Vagina (tissue), 2 donors: ENCODE results near the gene SYTL3. TPM values are rescaled to one million over a fixed set of nuclear protein-coding genes. Genes with fewer than 3 reads are reported as not detected.

Source experiments
- DNase-seq, 2 donors: peaks; one replicate each; pipeline ENCODE4 v3.0.0-alpha.2; 2017; ENCODE audit errors: extremely low spot score in 2 of 2
- H3K27ac ChIP-seq: fragments of 200-600 bp; sonication (generic); one replicate; pipeline ENCODE4 v1.5.1; 2019
- H3K27me3 ChIP-seq: fragments of 200-600 bp; sonication (generic); one replicate; pipeline ENCODE4 v1.5.1; 2019
- H3K36me3 ChIP-seq, 2 donors: fragments of 200-600 bp; sonication (generic); one replicate each; pipeline ENCODE4 v1.5.1; 2017 to 2019
- H3K4me1 ChIP-seq: fragments of 200-600 bp; sonication (generic); one replicate; pipeline ENCODE4 v1.5.1; 2019
- H3K4me3 ChIP-seq, 2 donors: fragments of 200-600 bp; sonication (generic); 1 replicate in 1 of 2; 2 replicates in 1 of 2; pipeline ENCODE4 v1.5.1; 2016 to 2019
- H3K9me3 ChIP-seq: fragments of 200-600 bp; sonication (generic); one replicate; pipeline ENCODE4 v1.5.1; 2019
- POLR2A ChIP-seq, 2 donors: fragments of 450-650 bp; IDR thresholded peaks; one replicate each; pipeline ENCODE4 v1.6.1; 2017; ENCODE audit warnings: antibody characterized with exemption in 2 of 2, mild to moderate bottlenecking in 2 of 2, moderate library complexity in 2 of 2
- POLR2AphosphoS5 ChIP-seq, 2 donors: sonication (generic); formaldehyde crosslinking; IDR thresholded peaks; one replicate each; pipeline ENCODE4 v1.9.0; 2017; ENCODE audit warnings: antibody characterized with exemption in 2 of 2, mild to moderate bottlenecking in 2 of 2, low read depth in 1 of 2; ENCODE audit not compliant: insufficient read depth in 1 of 2
- intact Hi-C: fragments of 100-400 bp; cut with DNase I; formaldehyde crosslinking; loops from one replicate; pipeline ENCODE4 v1.15.1; 2023
- total RNA-seq: library from RNA; depleted of rRNA; stranded (reverse); fragments of >200 nt; gene quantifications from one replicate; pipeline ENCODE4 v1.2.3, GENCODE V29; 2016
- TF ChIP-seq, protein P1 (sequence below), 3 experiments: fragments of 450-650 bp in 2 of 3; fragments of 200-600 bp in 1 of 3; sonication (generic) in 1 of 3; IDR thresholded peaks; one replicate each; pipeline ENCODE4 v1.5.1; 2017 to 2019; ENCODE audit warnings: antibody characterized with exemption in 3 of 3, mild to moderate bottlenecking in 2 of 3, moderate library complexity in 2 of 3

Gene SYTL3
- total RNA-seq, 1 donor from 2014 or later = 10.8 TPM

DNA sequence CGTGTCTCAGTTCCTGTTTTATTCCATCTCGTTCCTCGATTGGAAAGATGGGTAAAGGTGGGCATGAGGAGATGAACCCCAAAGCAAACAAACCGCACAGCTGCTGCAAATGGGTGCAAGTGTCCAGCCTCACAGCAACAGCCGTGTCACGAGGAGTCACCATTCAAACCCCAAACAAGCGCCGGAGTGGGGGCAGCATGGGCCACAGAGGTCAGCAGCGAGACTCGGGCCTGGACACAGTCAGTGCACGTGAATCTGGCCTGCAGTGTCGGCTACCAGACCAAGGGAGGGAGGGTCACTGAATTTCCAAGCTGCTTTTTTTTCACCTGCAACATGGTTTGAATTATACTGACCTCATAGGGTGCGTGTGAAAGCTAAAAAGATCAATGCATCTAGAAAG is 105.8 kb downstream of the SYTL3 start:
- no peak overlapping the region for H3K4me3 ChIP-seq
- H3K4me1 ChIP-seq = no peaks in the 10 kb centered on the region
- intact Hi-C loops = no loop called here
- no peaks in the 10 kb centered on the region for H3K9me3 ChIP-seq
- no peaks in the 10 kb centered on the region for H3K27me3 ChIP-seq
- H3K36me3 ChIP-seq = peaks cover 0 to 6% of the 10 kb centered on the region in 2 donors
- TF ChIP-seq POLR2AphosphoS5 (IDR thresholded peaks at IDR 0.05; ENCODE audit: insufficient read depth in 1 of 2, low read depth in 1 of 2) = no peak
- TF ChIP-seq, protein P1, sequence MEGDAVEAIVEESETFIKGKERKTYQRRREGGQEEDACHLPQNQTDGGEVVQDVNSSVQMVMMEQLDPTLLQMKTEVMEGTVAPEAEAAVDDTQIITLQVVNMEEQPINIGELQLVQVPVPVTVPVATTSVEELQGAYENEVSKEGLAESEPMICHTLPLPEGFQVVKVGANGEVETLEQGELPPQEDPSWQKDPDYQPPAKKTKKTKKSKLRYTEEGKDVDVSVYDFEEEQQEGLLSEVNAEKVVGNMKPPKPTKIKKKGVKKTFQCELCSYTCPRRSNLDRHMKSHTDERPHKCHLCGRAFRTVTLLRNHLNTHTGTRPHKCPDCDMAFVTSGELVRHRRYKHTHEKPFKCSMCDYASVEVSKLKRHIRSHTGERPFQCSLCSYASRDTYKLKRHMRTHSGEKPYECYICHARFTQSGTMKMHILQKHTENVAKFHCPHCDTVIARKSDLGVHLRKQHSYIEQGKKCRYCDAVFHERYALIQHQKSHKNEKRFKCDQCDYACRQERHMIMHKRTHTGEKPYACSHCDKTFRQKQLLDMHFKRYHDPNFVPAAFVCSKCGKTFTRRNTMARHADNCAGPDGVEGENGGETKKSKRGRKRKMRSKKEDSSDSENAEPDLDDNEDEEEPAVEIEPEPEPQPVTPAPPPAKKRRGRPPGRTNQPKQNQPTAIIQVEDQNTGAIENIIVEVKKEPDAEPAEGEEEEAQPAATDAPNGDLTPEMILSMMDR (IDR thresholded peaks at IDR 0.05) = no peak
- no peak for TF ChIP-seq POLR2A (IDR thresholded peaks at IDR 0.05)
- DNase-seq = no peak
- no peak overlapping the region for H3K27ac ChIP-seq

DNA sequence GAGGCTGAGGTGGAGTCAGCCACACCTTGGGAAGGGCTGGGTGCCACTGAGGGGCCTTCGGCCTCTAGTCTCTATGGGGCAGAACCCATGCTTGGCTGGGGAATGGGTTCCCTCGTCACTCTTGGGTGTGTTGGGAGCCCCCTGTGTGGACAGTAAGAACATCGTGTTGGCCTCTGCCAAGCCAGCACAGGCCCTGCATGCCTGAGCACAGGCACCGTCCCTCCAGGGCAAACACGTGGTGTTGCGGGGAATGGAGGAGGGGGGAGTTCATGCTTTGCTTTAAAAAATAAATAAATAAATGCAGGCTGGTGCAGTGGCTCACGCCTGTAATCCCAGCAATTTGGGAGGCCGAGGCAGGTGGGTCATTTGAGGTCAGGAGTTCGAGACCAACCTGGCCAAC is 106.3 kb downstream of the SYTL3 start:
- no peak for TF ChIP-seq POLR2A (IDR thresholded peaks at IDR 0.05)
- TF ChIP-seq, protein P1 (IDR thresholded peaks at IDR 0.05) = no peak
- TF ChIP-seq POLR2AphosphoS5 (IDR thresholded peaks at IDR 0.05; ENCODE audit: insufficient read depth in 1 of 2, low read depth in 1 of 2) = no peak
- Histone ChIP-seq H3K9me3 (no peaks in the 10 kb centered on the region), H3K4me3 (no peak overlapping the region), H3K36me3 (peaks cover 0 to 6% of the 10 kb centered on the region in 2 donors), H3K27me3 (no peaks in the 10 kb centered on the region), H3K27ac (no peak overlapping the region), H3K4me1 (no peaks in the 10 kb centered on the region)
- intact Hi-C loops = no loop called here
- no peak for DNase-seq

DNA sequence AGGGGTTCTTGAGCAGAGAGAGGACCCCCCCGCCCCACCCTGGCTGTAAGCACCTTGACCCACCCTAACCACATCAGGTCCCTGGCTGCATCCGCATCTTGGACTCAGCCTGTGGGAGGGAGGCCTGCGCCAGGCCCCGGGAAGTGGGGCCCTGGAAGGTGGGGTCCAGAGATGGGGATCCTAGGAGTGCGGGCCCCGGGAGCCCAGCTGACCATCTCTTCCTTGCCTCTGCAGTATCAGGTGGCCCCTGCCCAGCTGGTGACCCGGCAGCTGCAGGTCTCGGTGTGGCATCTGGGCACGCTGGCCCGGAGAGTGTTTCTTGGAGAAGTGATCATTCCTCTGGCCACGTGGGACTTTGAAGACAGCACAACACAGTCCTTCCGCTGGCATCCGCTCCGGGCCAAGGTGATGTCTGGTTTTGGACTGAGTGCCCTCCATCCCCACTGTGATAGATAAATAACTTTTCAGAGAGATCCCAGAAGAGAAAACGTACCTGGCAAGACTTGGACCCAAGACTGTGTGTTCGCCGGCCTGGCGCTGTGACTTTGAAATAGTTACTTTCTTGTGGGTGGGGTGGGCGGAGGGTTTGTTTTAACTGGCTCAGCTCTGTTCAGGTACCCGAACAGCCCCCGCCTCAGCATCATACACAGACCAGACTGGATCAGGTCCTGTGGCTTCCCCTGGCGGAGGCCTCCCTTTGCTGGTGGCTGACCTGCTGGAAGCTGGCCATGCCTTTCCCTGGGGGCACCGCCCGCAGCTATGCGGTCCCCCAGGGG is 107.3 kb downstream of the SYTL3 start:
- peaks cover 0 to 6% of the 10 kb centered on the region in 2 donors for H3K36me3 ChIP-seq
- TF ChIP-seq POLR2AphosphoS5 (IDR thresholded peaks at IDR 0.05; ENCODE audit: insufficient read depth in 1 of 2, low read depth in 1 of 2) (no peak), POLR2A (IDR thresholded peaks at IDR 0.05) (no peak)
- TF ChIP-seq, protein P1 (IDR thresholded peaks at IDR 0.05) = no peak
- DNase-seq = no peak
- H3K27ac ChIP-seq = no peak overlapping the region
- no peaks in the 10 kb centered on the region for H3K27me3 ChIP-seq
- no peak overlapping the region for H3K4me3 ChIP-seq
- no peaks in the 10 kb centered on the region for H3K4me1 ChIP-seq
- intact Hi-C loops = no loop called here
- H3K9me3 ChIP-seq = no peaks in the 10 kb centered on the region

DNA sequence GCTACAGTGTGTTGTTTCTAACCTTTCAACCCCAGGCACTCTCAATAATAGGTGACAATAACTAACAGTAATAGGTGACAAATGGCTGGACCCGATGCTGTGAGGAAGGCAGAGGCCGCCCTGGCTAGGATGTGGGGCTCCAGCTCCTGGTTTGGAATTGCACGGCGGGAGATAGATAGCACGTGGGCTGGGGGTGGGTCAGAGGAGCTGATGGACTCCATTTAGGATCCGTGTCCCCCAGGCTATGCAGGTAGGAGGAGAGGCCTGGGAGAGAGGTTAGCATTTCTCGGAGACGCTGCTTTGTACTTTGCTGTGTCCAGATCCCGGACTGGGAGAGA is 107.9 kb downstream of the SYTL3 start:
- no peaks in the 10 kb centered on the region for H3K4me1 ChIP-seq
- no peaks in the 10 kb centered on the region for H3K9me3 ChIP-seq
- no peaks in the 10 kb centered on the region for H3K27me3 ChIP-seq
- H3K27ac ChIP-seq = no peak overlapping the region
- intact Hi-C loops = no loop called here
- H3K36me3 ChIP-seq = peaks cover 0 to 6% of the 10 kb centered on the region in 2 donors
- TF ChIP-seq POLR2A (IDR thresholded peaks at IDR 0.05) = no peak
- TF ChIP-seq POLR2AphosphoS5 (IDR thresholded peaks at IDR 0.05; ENCODE audit: insufficient read depth in 1 of 2, low read depth in 1 of 2) = no peak
- TF ChIP-seq, protein P1 (IDR thresholded peaks at IDR 0.05) = no peak
- DNase-seq = no peak
- no peak overlapping the region for H3K4me3 ChIP-seq

DNA sequence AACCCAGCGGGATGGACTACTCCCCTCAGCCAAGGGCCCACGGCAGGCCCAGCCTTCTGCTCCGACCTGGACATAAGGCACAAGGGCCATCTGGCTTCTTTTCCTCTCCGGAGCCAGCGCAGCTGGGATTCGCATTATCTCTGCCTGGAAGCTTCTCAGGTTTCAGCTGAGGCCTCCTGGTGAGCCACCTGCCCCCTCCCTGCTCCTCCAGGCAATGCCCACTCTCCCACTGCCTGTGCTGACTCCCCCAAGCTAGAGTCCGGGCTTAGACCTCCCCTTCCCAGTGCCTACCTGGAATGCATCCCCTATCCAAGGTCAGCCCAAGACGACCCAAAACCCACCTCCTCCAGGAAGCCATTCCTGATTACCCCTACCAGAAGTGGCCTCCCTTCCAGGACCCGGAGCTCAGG is 108.6 kb downstream of the SYTL3 start:
- intact Hi-C loops = no loop called here
- Histone ChIP-seq H3K4me3 (no peak overlapping the region), H3K4me1 (no peaks in the 10 kb centered on the region), H3K27ac (no peak overlapping the region), H3K27me3 (no peaks in the 10 kb centered on the region), H3K36me3 (peaks cover 0 to 6% of the 10 kb centered on the region in 2 donors), H3K9me3 (no peaks in the 10 kb centered on the region)
- TF ChIP-seq, protein P1 (IDR thresholded peaks at IDR 0.05) = no peak
- TF ChIP-seq POLR2AphosphoS5 (IDR thresholded peaks at IDR 0.05; ENCODE audit: insufficient read depth in 1 of 2, low read depth in 1 of 2) (no peak), POLR2A (IDR thresholded peaks at IDR 0.05) (no peak)
- DNase-seq = no peak
